ACHN (cell line): ENCODE measurements around the gene FAM107B.

Experiments used
- DNase-seq: peaks from one replicate; pipeline ENCODE4 v3.0.0-alpha.2; 2015
- in situ Hi-C: cut with HindIII; loops from 2 replicates; pipeline ENCODE4 v1.10.0; 2017; ENCODE audit warnings: low sequenced_read_pairs, low pct_ligation_motif_present, low pct_unique_long_range_greater_than_20kb

FAM107B gene

DNA sequence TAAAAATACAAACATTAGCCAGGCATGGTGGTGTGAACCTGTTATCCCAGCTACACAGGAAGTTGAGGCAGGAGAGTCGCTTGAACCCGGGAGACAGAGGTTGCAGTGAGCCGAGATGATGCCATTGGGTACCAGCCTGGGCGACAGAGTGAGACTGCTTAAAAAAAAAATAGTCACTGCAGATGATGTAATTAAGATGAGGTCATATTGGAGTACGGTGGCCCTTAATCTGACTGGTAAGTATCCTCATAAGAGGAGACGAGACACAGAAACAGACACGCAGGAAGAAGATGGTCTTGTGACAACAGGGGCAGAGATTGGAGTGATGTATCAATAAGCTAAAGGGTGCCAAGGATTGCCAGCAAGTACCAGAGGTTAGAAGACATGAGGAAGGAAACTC is 156.0 kb downstream of the FAM107B start:
- no peak for DNase-seq
- in situ Hi-C loops, result no loop called here

GRCh38 chr10:14617852-14618251 is 156.8 kb downstream of the FAM107B start:
- in situ Hi-C loops, result no loop called here
- DNase-seq, result no peak

GRCh38 chr10:14616955-14617730 is 157.6 kb downstream of the FAM107B start:
- in situ Hi-C loops, result no loop called here
- DNase-seq, result no peak

DNA sequence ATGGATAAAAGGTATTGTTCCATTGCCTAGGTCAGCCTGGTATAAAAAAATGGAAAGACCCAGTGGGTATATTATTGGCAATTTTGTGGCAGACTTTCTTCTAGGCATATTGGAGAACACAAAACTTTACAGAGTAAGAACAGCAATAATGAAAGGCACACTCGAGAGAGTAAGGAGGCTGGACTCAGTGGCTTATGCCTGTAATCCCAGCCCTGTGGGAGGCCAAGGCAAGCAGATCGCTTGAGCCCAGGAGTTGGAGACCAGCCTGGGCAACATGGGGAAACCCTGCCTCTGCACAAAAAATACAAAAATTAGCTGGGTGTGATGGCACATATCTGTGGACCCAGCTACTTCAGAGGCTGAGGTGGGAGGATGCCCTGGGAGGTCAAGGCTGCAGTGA is 158.2 kb downstream of the FAM107B start:
- DNase-seq, result no peak
- in situ Hi-C loops, result no loop called here

- in situ Hi-C loops, result no loop called here
- DNase-seq, result no peak
These were observed 161.1 kb downstream of the FAM107B start for GRCh38 chr10:14613588-14613920.

- in situ Hi-C loops, result no loop called here
- DNase-seq, result no peak
These were observed 161.7 kb downstream of the FAM107B start for GRCh38 chr10:14612873-14613587.

GRCh38 chr10:14611968-14612693 is 162.6 kb downstream of the FAM107B start:
- in situ Hi-C loops, result no loop called here
- DNase-seq, result peak; percentile 83

- DNase-seq, result no peak
- in situ Hi-C loops, result no loop called here
These were observed 165.5 kb downstream of the FAM107B start for GRCh38 chr10:14609178-14609577.

DNA sequence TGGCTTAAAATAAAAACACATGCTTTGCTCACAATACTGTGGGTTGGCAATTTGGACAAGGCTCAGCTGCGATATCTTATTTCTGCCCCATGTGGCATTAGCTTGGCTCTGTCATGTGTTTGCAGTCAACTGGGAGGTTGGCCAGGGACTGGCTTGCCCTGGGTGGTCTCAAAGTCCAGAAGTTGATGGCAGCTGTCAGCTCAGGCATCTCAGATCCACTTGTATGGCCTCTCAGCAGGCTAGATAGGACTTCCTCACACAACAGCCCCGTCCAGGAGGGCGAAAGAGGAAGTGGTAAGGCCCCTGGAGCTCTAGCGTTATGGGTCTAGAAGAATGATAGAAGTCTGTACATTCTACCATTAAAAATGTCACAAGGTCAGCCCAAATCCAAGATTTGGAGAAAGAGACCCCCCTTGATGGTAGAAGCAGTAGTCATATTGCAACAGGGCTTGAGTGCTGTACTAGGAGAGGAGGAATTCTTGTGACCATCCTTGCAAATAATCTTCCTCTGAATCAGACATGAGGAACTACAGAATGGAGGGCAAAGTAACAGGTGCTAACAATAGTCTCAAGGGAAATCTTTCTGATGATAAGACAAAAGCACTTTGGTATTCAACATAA is 166.2 kb downstream of the FAM107B start:
- DNase-seq, result peak; percentile 66
- in situ Hi-C loops, result no loop called here

- no peak for DNase-seq
- in situ Hi-C loops, result no loop called here
These were observed 168.1 kb downstream of the FAM107B start for GRCh38 chr10:14606633-14607032.

DNA sequence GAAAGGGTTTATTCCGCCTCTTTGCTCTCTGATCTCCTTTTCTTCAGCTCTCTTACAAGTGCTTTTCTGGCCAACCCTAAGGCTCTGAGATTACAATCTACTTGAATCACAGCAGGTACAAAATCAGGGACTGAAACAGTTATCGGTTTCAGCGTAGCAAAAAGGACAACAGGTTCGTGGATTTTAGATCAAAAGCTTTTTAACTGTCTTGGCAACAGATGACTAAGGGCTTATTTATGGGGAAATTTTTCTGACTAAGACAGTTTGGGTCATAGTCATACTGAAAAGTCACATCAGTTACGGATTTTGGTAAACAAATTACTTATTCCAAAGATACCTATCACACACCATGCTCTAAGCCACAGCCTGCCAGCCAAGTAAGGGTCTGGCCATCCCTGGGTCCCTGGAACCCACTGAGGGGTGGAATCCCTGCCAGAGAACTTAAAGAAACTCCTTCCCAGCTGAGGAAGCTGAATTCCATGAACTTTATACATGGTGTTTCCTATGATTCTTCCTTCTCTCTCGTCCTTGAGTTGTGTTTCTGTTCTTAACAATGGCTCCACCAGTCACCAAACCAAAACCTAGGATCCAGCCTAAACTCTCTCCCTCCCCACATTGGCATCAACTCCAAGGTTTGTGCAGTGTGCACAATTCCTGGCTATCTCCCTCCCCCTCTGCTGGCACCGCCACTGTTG is 169.3 kb downstream of the FAM107B start:
- DNase-seq, result peak; percentile 59
- in situ Hi-C loops, result no loop called here

GRCh38 chr10:14604181-14605142 is 170.2 kb downstream of the FAM107B start:
- peak; percentile 82 for DNase-seq
- in situ Hi-C loops, result no loop called here

DNA sequence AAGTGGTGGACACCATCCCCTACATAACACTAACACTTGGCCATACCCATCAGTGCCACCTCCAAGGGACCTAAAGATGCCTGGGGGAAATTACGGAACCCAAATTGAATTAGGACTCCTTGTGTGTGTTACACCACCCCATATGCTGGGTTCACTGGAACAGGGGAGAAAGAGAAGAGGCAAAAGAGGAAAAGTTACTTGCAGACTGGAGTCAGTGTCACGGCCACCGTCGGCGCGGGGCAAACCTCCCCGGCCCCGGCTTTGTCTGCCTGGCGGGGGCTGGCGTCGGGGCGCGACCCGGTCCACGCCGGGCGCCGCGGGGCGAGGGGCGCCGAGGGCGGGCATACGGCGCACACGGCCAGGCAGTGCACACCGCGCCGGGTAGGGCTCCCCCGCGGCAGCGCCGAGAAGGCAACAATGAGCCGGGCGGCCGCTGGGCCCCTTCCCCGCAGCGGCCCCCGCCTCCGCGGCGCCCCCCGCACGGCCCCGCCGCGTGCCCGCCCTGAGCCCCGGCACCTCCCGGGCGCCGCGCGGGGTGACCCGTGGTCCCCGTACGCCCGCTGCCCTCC is 171.1 kb downstream of the FAM107B start:
- in situ Hi-C loops, result no loop called here
- DNase-seq, result no peak

- no peak for DNase-seq
- in situ Hi-C loops, result no loop called here
These were observed 171.7 kb downstream of the FAM107B start for GRCh38 chr10:14602807-14603533.

DNA sequence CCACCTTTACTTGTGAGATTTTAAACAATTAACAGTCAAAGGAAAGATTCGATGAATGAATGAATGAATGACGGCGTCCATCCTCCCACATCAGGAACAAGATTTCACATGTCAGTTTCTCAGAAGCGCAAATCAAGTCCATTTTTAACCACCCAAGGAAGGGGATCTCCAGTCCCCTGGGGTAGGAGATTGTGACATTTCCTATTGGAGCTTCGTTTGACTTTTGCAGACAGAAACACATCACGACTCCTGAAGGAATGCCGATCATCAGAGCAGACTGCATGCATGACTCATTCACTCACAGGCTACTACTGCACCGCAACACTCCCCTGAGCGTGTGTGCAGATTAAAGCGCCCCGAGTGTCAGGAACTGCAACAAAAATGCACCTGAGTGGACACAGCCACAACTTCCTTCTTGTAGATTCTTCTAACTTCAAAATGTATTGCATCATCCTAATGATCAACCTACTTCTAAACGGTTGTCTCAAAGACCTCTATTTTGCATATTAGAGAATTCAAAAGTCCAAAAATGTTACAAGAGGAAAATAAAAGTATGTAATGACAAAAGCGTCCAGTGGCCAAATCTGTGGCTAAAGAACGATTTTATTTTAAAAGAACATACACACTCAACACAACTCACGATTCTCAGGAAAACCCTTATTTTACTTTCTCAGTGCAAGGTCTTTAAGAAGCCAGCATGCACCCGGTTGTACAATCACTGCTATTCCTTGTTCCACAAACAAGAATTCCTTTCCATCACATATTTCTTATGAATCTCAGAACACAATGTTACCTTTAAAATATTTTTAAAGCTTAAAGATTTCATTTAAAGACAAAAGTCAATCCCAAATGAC is 172.6 kb downstream of the FAM107B start:
- in situ Hi-C loops, result no loop called here
- peak; percentile 81 for DNase-seq

- in situ Hi-C loops, result no loop called here
These were observed 173.4 kb downstream of the FAM107B start for GRCh38 chr10:14601326-14601725.

More at GRCh38 chr10:14601326-14601725, 173.4 kb downstream of the FAM107B start:
- no peak for DNase-seq
